Putamen (tissue), 1 donor: ENCODE measurements around the gene WDR44.
"Not testable (repeated sequence)": the region's sequence is repeated elsewhere in the genome, so short reads cannot be mapped to it uniquely, and the experiment has no call there.

Experiments used
- DNase-seq: peaks from one replicate; pipeline ENCODE4 v3.0.0-alpha.2; 2016; ENCODE audit warnings: low spot score

WDR44 gene, protein sequence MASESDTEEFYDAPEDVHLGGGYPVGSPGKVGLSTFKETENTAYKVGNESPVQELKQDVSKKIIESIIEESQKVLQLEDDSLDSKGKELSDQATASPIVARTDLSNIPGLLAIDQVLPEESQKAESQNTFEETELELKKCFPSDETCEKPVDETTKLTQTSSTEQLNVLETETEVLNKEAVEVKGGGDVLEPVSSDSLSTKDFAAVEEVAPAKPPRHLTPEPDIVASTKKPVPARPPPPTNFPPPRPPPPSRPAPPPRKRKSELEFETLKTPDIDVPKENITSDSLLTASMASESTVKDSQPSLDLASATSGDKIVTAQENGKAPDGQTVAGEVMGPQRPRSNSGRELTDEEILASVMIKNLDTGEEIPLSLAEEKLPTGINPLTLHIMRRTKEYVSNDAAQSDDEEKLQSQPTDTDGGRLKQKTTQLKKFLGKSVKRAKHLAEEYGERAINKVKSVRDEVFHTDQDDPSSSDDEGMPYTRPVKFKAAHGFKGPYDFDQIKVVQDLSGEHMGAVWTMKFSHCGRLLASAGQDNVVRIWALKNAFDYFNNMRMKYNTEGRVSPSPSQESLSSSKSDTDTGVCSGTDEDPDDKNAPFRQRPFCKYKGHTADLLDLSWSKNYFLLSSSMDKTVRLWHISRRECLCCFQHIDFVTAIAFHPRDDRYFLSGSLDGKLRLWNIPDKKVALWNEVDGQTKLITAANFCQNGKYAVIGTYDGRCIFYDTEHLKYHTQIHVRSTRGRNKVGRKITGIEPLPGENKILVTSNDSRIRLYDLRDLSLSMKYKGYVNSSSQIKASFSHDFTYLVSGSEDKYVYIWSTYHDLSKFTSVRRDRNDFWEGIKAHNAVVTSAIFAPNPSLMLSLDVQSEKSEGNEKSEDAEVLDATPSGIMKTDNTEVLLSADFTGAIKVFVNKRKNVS

DNA sequence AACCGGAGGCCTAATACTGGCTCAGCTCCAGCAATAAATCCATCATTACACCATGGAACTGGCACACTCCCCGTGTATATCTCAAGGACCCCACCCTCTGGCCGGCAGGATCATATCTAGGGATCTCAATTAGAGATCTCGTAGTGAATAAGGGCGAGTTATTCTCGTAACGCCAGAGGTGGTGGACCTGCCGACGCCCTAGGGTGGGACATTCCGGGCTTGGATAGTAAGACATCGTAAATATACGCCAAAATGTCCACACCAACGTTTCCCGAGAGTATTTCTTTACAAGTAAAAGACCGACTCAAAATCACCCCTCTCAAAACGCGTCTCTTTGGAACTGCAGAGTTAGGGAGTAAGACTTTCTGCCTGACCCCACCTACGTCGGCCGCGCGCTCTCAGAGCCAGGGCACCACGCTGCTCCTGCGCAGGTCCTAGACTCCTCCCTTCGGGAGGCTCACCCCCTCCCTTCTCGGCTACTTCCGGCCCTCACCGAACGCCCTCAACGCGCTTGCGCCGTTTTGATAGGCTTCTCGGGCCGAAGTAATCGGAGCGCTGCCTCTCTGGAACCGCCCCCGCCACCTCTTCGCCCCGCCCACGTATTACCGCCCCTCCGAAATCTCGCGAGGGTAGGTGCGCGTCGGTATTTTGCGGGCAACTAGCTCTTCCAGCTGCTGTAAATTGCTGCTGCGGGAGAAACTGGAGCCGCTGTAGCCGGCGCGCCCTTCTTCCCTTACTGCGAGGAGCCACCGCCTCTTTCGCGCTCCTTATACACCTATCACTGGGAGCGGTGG lies at the start of gene WDR44:
Gene WDR44, plus strand, starts transcription at position 643 of the 794 bp plus-strand sequence. CDS start 398 bp downstream, outside the sequence.
- DNase-seq: peak; percentile 94

DNA sequence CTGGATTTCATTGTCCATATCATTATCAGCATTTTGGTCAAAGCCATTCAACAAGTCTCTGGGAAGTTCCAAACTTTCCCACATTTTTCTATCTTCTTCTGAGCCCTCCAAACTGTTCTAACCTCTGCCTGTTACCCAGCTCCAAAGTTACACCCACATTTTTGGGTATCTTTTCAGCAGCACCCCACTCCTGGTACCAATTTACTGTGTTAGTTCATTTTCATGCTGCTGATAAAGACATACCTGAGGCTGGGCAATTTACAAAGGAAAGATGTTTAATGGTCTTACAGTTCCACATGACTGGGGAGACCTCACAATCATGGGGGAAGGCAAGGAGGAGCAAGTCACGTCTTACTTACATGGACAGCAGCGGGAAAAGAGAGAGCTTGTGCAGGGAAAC lies 40.1 kb upstream of the WDR44 start:
- not testable (repeated sequence) for DNase-seq

DNA sequence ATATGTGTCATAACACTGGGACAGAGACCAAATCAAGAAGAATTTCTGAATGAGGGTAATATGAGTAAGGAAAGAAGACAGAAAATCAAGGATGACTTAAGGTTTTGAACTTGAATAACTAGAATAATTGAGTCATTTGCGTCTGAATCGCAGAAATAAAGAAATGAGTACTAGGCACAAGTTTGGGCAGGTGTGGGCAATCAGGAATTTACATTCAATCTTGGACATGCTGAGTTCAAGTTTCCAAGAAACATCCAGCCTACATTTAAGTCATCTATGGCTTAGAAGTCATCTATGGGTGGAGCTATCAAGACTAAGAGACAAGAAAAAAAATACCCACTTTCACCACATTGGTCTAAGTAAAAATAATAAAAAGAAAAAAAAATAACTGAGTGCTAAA lies 30.4 kb upstream of the WDR44 start:
- no peak for DNase-seq

DNA sequence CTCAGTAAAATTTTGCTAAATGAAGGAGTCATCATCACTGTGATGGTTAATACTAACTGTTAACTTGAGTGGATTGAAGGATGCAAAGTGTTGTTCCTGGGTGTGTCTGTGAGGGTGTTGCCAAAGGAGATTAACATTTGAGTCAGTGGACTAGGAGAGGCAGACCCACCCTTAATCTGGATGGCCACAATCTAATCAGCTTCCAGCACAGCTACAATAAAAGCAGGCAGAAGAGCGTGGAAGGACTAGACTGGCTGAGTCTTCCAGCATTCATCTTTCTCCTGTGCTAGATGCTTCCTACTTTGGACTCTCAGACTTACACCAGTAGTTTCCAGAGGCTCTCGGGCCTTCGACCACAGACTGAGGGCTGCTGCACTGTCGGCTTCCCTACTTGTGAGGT lies 21.3 kb upstream of the WDR44 start:
- no peak for DNase-seq

DNA sequence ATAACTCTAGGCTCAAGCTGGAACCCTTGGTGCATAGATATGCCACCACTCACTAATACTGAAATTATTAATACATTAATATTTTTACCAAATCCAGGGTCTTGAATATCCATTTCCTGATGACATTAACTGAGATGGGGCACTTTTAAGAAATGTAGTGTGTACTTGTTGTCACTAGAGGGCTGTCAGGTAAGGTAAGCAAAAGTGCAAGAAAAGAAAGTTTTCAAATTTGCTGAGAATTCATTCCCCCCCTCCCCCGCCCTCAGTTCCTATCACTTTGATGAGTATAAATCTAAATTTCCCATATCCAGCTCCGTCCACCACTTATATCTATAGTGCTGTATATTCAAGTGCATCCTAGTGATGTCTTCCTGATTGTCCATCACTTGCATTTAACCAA lies 20.5 kb upstream of the WDR44 start:
- no peak for DNase-seq

DNA sequence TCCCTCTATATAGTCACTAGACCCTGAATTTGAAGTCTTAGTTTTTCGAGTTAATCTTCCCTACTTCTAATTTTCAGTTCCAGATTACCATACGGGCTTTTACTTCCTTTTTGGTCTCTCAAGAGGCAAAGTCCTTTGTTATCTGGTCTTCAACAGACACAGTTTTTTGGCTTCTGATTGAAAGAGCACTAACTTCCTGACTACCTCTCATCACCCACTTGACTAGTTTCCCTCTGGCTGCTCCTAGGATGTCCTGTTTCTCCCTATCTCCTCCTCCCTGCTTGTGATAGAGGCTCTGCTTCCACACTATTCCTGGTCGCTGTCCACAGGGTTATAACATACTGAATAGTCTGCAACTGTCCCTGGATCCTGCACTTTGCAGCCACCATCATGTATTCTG lies 16.7 kb upstream of the WDR44 start:
- no peak for DNase-seq

DNA sequence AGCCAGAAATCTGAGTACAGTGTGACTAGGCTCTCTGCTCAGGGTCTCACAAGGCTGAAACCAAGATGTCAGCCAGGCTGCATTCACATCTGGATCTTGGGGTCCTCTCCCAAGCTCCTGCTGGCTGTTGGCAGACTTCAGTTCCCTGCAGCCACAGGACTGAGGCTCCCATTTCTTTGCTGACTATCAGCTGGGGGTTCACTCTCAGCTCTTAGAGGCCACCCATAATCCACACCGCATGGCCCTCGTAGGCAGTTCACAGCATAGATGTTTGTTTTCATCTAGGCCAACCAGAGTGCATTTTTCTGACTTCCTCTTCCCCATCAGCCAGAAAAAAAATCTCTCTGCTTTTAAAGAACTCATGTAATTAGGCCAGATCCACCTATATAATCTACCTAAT lies 8.2 kb upstream of the WDR44 start:
- no peak for DNase-seq

DNA sequence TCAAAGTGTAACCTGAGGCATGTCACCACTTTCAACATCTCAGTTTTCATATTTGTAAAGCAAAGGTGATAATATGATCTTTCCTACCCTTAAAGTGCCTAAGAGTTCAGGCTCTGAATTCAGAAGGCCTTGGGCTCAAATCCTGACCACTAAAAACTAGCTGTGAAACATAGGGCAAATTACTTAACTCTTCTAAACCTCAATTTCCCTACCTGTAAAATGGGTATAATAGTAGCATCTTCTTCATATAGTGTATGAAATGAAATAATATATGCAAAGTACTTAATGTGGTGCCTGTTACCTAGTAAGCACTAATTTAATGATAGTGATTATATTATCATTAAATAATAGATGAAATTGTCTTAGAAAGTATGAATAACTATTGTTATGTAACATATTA lies 7.0 kb upstream of the WDR44 start:
- no peak for DNase-seq

DNA sequence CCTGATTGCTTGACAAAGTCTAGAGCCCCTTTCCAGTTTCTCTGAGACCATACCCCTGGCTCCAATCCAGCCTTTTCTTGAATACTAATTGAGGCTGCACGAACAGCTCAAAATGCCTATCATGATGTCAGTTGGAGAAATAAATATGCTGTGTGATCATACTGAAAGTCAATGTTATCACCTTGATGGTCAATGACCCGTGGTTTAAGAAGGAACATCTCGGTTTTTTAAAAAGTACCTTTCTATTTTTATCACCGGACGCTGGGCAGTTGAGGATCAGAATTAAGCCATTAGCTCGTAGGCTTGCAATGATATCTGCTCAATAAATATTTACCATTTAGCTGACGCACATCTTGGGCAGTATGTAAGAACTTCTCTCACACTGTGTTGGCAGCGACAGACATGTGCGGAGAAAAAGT lies 852 bp upstream of the WDR44 start:
- DNase-seq: no peak

DNA sequence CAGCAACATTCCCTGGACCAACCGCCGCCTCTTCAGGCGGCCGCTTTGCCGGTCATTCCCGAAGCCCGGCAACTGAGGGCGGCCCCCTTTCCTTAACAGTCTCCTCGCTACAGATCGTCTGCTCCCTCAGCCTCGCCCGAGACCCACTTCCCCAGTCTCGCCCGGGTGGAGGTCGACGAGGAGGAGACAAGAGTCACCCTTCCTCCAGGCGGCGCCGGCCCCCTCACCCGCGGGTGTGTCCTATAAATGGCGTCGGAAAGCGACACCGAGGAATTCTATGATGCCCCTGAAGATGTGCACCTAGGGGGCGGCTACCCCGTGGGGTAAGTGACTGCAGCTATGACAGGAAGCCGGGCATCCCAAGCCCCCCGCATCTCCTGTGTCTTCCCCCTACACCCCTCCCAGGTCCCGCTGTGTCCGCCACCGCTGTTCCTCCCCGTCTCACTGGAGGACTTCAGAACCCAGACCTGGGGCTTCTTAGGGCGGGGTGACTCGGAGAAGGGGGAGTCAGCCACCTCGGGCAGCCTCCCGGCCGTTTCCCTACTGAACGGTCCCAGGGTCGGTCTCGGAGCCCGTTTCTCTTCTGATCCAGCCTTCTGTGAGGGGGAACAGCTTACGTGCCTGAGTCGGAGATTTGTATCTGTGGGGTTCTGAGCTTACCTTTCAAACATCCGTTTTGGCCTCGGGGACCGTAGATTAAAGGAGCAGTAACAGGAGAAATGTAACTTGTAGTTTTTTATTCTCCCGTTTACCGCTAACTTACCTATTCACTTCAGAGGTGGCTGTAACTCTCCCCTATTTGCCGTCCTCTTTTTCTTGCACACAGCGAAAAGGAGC lies 570 bp downstream of the WDR44 start:
- DNase-seq: peak; percentile 35

DNA sequence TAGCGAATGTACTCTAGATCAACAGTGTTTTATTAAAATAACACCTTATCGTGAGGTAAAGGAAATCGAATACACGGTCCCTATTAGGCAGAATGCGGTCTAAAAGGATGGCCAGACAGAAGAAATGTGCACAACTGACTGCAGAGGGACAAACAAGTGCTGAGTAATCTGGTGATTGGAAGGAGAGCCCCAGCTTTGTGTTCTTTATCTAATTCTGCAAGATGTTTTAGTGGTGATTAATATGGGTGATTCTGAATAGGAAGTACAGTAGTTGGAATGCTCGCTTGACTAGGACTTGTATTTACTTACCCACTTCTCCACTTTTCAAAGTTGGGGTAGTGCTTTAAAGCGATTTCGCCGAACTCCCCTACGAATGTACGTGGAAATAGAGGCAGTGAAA lies 1.2 kb downstream of the WDR44 start:
- DNase-seq: no peak

DNA sequence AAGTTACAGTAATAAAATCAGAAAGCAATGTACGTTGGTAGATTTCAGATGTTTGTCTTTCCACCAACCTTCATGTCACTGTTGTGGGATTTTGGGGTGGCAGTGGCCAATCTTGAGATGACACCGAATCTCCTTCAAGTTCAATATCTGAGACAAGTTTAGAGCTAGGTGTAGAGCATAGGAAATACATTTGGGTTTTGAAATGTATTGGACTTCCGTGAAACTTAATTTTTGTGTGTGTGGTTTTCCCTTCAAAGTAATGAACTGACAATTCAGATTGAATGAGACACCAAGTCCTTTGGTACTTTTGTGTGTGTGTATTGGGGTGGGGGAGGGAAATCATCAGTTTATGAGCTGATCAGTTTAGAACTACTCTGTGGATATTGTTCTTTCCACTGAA lies 1.8 kb downstream of the WDR44 start:
- no peak for DNase-seq

DNA sequence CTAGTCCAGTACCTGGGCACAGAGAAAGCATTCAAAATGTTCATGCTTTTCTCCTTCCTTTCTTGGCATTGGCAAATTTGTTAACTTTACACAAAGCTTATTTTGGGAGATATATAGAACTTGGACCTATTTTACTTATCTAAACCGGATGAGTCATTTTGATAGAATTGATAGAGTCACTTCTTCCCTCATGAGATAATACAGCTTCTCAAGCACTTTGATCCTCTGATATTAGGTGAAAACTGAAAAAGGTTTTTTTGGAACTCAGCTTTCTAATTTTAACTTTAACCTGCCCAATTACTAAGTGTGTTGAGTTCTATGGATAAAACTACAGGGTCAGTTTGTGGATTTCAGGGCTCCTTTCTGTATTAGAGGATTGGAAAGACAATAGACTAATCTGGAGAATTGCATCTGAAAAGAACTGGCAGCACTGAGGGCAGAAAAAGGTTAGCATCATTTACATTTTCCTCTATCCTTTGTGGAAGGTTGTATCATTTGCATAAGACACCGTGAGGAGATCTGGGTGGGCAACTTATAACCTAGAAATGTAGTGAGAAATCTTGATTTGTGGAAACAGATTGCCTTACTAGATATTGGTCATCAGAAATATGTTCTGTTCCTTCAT lies 2.4 kb downstream of the WDR44 start:
- DNase-seq: no peak

DNA sequence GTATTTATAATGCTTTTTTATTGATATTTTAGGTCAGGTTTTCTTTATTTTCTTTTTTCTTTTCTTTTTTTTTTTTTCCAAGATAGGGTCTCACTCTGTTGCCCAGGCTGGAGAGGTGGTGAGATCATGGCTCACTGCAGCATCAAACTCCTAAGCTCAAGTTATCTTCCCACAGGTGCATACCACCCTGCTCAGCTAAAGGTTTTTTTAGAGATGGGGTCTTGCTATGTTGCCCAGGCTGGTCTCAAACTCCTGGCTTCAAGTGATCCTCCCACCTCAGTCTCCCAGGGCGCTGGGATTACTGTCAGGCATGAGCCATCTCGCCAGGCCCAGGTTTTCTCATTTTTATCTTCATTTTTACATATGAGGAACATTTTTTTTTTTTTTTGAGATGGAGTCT lies 3.3 kb downstream of the WDR44 start:
- no peak for DNase-seq

DNA sequence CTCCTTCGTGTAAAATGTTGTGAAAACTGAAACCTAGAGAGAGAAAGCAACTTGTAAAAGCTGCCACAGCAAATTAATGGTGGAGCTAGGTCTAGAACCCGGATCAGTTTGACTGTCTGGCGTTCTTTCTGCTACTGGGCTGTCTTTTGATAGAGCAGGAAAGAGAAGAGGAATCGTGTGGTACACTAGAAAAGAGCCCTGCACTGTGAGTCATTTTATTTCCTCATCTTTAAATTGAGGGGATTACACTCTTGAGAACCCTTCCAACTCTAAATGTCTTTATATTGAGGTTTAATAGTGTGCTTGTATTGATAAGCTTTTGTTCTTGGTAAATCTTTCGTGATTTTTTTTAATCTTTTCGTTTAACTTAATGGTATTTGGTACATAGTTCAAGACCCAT lies 4.3 kb downstream of the WDR44 start:
- no peak for DNase-seq

DNA sequence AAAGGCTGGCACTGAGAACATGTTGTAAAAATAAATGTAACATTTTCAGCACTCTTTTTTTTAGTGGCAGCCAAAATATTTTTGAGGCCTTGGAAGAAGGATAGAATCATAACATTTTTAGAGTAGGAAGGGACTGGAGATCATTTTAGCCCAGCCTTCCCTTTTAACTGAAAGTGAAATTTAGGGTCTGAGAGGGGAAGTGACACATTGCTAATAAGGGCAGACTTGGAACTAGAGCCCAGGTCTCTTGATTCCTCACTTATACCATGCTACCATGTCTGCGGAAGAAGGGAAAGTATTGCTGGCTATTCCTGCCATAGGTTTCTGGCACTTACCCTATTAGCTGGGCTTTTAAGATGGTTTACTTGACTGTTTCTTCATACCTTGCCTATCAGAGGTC lies 4.8 kb downstream of the WDR44 start:
- no peak for DNase-seq

DNA sequence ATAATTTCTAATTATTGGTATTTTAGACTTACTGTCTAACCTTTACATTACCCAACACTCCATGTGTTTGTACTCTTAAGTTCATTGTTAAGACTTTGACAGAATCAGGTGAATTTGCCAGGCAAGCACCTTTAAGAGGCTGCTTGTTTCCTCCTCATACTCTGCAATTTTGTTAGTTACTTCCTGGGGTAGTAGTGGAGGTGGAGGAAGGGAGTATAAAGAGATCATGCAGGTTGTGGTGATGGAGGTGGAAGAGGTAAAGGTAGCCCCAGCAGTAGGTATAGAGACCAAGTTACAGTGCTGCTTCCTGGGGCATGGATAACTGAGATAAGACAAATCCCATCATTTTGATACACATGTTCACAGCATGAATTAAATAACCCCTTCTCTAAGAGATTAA lies 6.7 kb downstream of the WDR44 start:
- DNase-seq: no peak

DNA sequence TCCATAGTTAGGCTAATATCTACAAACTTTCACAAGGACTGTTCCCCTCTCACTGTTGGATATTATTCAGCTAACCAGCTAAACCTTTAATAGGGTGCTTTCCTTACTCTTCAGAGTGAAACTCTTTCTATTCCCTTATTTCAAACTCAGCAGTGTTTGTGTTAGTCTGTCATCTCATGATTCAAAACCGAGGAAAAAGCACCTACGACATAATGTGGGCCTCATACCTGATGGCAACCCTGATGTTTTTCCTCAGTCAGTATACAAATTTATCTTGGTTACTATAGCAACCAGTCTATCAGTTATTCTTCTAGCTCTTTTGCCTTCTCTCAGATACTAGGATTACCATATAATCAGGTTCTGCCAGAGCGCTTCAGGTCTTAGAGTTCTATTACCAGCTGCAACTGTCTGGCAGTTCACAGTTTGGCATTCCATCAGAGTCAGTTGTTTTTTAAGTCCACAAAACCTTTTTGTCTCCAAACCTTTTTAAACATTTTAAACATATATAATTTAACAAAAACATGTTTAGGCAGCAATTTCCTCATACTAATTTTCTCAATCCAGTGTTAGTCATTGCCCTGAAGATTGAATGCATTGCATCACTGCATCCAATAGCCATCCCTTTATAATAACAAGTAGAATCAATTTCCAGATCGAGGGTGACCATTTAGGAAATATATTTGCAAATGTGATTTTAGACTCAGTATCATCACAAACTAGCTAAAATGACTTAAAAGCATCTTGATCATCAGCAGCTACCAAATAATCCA lies 7.4 kb downstream of the WDR44 start:
- DNase-seq: no peak

DNA sequence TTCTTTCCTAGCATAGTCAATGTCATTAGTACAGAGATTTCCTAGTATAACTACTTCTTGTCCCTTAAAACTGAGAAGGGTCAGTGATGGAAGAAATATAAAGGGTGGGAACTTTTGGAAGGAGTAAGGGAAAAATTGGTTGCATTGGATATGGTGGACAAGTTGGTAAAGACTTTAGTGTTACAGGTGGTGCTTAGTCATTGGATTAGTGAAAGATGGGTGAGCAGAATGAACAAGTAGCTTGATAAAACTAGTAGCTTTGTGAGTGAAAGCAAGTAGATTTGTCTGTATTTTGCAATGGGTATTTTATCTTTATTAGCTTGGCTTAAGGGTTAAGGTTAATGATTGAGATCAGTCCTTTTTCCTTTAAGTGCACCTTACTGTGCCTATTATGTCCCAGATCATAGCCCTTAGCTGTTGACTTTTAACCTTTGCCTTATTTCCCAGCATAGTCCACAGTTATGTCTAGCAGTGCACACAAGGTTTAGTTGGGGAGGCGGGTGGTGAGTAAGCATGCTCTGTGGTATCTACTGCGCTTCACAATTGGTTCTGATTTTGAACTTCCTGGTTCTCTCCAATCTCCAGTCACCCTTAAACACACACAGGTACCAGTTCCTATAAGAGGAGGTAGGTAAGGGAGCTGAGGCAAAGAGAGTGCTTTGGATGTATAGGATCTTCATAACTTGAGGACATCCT lies 9.5 kb downstream of the WDR44 start:
- DNase-seq: no peak
